HG03066 (cell line): Measurements from ENCODE around the gene HIPK2.
"Not testable (repeated sequence)": the region's sequence is repeated elsewhere in the genome, so short reads cannot be mapped to it uniquely, and the experiment has no call there.

Experiments
- ATAC-seq: cut with Tn5 transposase; IDR thresholded peaks from one replicate; pipeline ENCODE4 v1.9.1; 2021; ENCODE audit warnings: low read depth; ENCODE audit not compliant: unreplicated experiment

Gene HIPK2

DNA sequence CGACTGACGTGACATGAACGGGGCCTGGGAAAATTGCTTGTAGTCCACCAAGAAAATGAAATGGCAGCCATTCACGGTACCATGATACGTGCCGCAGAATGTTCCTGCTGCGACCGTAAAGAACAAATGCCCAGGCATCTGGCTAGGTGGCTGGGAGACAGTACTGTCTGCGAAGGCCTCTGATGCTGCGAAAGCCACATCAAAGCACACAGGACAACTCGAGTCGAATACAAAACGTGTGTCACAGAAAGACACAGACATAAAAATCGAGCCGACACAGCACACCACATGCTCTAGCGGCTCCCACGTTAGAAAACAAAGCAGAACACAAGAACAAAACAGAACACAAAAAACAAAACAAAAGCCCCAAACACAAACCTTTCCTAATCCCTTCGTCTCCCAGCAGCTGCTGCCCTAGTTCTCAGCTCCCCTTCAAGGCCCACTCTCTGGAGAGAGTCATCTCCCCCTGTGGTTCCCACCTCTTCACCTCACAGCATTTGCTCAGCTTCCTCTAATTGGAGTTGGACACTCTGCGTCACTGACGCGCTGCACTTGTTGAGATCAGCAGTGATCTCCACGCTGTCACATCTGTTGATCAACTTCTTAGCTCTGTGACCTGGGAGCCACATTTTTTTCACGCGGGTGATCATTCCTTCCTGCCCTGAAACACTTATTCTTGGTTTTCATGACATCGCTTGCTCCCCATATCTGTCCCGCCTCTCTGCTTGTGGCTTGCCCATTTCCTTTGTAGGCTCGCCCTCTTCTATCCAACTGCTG is 142.1 kb downstream of the HIPK2 start:
- no peak for ATAC-seq

DNA sequence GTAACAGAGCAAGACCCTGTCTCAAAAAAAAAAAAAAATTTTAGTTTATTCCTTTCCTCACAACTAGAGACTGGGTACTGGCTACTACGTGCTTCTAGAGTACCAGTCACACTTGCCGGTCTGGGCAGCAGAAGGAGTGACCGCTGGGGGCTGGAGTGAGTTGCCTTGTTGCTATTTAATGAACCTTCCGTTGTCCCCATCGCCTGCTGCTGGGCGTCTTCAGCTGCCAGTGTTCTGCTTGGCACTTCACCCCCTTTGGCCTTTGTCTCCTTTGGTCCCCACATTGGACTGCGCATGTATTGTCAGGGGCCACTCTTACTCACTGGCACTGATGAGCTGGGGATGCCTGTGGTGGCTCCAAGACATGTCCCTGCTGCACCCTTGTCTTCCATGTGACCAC is 143.7 kb downstream of the HIPK2 start:
- no peak for ATAC-seq

DNA sequence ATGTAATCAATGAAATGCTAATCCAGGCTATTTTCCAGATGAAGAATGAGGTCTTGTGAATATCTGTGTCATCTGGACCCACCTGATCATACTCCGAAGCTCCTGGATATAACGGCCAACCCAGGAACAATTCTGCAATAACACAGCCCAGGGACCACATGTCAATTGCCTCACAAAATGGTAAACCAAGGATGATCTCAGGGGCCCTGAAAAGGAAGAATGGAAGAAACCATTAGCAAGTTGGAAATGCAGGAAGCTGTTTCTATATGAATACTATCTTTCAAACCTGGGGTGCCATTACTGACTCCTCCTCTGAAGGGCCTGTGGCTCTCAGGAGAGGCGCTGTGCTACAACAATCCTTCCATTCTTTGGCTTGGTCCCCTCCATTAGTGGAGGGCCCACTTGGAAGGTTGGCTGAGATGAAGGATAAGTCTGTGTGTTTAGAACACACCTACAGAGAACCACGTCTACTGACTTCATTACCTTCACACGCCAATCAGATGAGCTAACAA is 146.2 kb downstream of the HIPK2 start:
- no peak for ATAC-seq

DNA sequence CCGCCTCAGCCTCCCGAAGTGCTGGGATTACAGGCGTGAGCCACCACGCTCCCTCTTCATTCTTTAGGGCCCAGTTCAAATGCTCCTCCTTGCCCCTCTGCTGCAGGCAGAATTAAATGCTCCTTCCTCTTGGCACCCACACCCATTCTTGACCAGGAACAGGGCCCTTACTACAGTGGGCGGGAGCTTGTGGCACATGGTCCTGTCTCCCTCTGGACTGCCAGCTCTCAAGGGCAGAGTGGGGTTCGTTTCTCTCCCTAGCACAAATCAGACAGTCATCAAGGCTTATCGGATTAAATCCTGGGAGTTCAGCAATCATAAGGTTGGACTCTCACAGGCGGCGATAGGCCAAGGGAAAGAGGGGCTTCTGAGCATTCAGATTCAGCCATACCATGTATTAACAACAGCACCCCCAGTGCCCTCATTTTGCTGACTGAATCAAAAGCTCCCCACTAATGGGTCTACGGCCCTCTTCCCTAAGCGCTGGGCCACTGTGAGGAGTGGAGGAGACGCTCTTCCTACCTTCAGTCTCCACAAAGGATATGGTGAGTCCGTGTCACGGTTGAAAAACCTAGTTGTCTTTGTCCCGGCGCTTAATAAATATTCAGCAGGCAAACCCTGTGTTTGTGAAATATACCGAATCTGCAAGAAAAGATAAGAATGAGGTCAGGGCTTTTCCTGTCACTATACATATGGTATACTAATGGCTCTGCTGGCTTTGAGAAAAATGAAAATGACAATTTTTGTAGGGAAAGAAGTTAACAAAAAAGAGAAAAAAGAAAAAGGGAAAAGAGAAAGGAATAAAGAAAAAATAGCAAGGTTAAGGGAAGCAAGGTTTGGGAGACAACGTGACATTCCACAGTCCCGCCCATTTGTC is 146.9 kb downstream of the HIPK2 start:
- ATAC-seq, result no peak

- ATAC-seq, result no peak
Measured at GRCh38 chr7:139629392-139630082, 148.3 kb downstream of the HIPK2 start.

GRCh38 chr7:139627831-139628230 is 150.0 kb downstream of the HIPK2 start:
- no peak for ATAC-seq

GRCh38 chr7:139626817-139627216 is 151.0 kb downstream of the HIPK2 start:
- ATAC-seq, result no peak

DNA sequence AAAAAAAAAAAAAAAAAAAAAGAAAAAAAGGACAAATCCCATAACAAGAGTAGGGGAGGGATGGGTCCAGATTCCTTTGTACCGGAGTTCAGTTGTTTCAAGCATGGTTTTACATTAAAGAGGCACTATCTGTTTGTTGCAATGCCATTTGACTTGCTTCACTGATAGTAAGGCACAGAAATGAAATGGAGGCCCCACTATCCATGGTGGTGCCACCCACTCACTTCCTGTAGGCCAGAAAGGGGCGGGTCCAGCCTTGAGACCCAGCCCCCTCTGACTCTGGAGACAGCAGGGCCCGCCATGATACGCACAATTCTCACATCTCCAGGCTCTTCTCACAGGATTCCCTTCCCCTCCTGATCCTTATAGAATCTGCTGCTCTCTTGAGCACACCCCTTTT is 154.3 kb downstream of the HIPK2 start:
- no peak for ATAC-seq

- no peak for ATAC-seq
Measured at GRCh38 chr7:139620676-139621344, 157.0 kb downstream of the HIPK2 start.

- no peak for ATAC-seq
Measured at GRCh38 chr7:139619367-139619657, 158.5 kb downstream of the HIPK2 start.

- ATAC-seq, result no peak
Measured at GRCh38 chr7:139618482-139619366, 159.1 kb downstream of the HIPK2 start.

DNA sequence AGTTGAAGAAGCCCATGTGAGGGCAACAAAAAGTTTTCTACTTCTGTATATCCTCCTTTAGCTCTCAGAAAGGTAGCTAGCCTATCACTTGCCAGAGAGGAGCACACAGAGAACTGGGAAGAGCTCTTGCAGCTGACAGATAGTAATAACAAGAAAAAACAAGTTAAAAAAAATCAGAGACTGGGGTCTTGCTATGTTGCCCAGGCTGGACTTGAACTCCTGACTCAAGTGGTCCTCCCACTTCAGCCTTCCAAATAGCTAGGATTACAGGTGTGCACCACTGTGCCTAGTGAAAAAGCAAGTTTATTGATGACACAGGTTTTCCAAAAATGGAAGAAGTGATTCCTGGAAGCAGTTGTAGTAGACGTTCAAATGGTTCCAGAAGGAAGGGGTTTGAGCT is 160.7 kb downstream of the HIPK2 start:
- no peak for ATAC-seq

GRCh38 chr7:139614886-139615285 is 162.9 kb downstream of the HIPK2 start:
- ATAC-seq, result no peak

DNA sequence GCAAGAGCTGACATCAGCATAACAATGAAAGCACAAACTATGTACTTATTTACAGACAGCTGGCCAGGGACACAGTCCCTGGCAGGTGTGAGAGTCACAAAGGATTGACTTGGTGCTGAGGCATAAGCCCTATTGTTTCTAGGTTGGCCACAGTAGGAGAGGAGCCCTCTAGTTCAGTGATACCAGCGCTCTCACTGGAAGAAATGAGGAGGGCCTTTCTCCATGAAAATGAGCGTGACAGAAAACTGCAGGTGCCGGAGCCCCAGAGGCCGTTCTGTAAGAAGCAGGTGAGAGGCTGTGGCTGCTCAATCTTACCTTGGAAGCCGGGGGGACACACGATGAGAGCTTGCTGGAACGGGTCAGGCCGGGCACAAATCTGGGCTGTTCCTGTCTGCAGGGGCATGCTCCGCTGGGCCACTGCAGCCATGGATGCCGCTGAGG is 163.8 kb downstream of the HIPK2 start:
- no peak for ATAC-seq

- not testable (repeated sequence) for ATAC-seq
Measured at GRCh38 chr7:139611556-139611955, 166.2 kb downstream of the HIPK2 start.

- ATAC-seq, result no peak
Measured at GRCh38 chr7:139610595-139610994, 167.2 kb downstream of the HIPK2 start.

DNA sequence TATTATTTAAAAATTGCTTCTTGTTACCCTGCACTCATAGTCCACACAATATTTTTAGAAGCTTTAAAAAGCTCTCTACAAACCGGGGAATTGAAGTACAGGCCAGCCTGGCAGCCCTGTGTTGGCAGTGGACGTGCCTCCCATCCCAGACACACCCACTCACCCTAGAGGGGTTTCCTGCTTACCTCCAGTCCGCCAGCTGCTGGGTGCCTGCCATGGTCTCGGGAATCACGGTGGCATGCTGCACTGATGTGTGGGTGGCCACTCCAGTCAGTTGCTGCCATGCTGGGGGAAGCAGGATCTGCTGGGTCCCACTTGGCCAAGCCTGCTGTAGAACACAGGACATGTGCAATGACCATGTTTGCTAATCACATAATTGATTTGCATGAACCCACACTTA is 173.9 kb downstream of the HIPK2 start:
- no peak for ATAC-seq

DNA sequence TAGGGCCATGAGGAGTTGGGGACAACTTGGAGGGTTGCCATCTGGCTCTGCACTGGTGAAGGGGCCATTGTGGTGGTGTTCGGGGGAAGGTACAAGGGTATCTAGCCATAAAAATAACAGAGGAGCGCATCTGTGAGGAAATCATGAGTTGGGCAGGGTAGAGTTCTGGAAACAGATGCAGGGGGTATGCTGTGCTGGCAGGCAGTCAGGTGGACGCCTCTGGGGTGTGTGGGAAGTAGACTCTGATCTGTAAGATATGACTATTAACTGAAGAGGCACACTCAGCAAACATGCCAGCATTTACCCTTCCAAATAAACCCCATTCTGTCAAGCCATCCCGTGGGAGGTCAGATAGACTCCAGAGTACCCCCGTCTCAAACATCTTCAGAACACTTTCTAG is 174.5 kb downstream of the HIPK2 start:
- ATAC-seq, result no peak

GRCh38 chr7:139602143-139602722 is 175.6 kb downstream of the HIPK2 start:
- ATAC-seq, result no peak
